ENCODE results near the gene RNF168. TPM values are rescaled to one million over a fixed set of nuclear protein-coding genes. Genes with fewer than 3 reads are reported as not detected.

The RNF168 gene
- total RNA-seq, 4 donors from 2014 or later, result 23.1 to 31.3 (median 29.0) TPM

DNA sequence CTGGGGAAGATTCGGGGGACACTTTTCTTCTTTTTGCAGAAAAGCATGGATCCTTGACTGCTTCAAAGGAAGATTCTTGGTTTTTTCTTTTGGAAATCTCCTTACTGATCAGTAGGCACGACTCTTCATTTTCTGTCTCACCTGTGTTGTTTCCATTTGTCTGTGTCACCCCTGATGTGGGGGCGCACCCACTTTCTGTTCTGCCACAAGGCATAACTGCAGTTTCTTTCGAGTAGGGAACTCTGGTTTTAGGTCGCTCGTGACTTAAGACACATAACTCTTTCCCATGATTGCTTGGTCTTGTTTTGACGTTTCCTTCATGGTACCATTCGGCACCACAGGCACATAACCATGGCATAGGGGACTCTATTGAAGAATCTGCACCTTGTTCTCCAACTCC lies 31.3 kb downstream of the RNF168 start:
- TF ChIP-seq, protein P1, sequence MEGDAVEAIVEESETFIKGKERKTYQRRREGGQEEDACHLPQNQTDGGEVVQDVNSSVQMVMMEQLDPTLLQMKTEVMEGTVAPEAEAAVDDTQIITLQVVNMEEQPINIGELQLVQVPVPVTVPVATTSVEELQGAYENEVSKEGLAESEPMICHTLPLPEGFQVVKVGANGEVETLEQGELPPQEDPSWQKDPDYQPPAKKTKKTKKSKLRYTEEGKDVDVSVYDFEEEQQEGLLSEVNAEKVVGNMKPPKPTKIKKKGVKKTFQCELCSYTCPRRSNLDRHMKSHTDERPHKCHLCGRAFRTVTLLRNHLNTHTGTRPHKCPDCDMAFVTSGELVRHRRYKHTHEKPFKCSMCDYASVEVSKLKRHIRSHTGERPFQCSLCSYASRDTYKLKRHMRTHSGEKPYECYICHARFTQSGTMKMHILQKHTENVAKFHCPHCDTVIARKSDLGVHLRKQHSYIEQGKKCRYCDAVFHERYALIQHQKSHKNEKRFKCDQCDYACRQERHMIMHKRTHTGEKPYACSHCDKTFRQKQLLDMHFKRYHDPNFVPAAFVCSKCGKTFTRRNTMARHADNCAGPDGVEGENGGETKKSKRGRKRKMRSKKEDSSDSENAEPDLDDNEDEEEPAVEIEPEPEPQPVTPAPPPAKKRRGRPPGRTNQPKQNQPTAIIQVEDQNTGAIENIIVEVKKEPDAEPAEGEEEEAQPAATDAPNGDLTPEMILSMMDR (IDR thresholded peaks at IDR 0.05; ENCODE audit: low read depth), result no peak

DNA sequence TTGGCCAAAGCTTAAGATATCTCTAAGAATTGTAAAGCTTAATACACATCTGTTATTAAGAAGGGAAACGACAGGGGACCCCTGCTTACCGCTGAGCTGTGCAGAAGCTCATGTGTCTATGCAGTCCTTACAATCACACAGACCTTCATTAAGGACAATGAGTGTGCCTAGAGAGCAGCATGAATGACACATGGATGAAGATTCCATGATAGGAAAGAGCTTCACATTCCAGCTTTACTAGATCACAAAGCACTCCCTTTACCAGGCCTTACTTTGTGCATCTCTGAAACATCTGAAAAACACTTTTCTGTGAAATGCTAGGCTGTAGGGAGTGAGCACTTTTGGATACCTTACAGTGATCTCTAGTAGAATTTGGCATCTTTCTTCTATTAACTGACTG lies 32.0 kb downstream of the RNF168 start:
- TF ChIP-seq, protein P1 (IDR thresholded peaks at IDR 0.05; ENCODE audit: low read depth), result no peak

DNA sequence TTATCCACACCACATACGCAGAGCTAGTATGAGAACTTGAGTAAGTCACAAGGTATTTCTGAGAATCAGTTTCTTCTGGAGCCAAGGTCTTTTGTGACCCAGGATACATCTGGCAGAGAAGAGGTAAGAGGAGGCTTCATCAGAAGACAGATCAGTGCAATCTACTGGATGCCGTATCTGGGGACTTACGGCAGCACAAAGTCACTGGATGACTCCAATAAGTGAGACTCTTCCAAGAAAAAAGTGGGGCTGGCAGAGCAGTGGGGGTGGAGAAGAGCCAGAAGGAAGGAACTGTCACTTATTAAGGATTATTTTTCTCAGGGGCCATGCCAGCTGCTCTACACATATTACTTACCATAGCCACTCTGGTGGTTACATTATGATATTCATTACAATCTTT lies 39.8 kb downstream of the RNF168 start:
- TF ChIP-seq, protein P1 (IDR thresholded peaks at IDR 0.05; ENCODE audit: low read depth), result no peak

DNA sequence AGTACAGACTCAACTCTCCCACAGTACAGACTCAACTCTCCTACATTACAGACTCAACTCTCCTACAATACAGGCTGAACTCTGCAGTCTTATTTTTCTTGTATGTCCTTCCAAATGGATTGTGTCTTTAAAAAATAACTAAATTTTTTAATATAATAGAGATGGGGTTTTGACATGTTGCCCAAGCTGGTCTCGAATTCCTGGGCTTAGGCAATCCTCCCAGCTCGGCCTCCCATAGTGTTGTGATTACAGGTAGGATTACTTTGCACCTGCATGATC lies 40.2 kb downstream of the RNF168 start:
- TF ChIP-seq, protein P1 (IDR thresholded peaks at IDR 0.05; ENCODE audit: low read depth), result no peak

DNA sequence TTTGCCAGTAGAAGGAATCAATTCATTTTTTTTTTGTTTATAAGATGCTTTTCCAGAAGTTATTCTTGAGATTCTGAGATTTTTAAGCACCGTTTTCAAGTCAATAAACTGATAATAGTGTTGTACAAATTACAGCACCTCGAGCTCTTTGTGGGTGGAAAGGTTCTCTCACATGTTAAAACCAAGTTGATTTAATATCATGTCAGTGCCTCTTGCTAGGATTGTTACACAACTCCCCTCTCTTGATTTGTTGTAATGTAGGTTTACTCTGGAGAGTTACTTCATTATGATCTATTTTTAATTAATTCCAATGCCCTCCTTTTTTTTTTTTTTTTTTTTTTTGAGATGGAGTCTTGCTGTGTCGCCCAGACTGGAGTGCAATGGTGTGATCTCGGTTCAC lies 45.5 kb downstream of the RNF168 start:
- TF ChIP-seq, protein P1 (IDR thresholded peaks at IDR 0.05; ENCODE audit: low read depth), result no peak

DNA sequence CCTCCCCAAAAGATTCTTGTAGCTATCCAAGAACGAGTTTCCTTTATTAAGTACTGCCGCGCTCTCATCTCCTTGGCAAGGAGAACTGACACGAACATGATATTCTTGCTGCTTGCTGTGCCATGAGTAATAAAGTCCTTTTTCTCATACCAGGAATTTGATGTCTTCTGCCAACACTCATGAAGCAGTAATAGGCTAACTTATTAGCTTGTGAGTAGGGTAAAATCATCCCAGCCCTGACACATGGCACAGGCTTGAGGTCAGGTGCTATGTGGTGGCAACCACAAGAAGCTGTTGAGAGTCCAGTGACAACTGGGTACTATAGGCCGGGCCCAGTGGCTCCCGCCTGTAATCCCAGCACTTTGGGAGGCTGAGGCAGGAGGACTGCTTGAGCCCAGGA lies 48.6 kb downstream of the RNF168 start:
- TF ChIP-seq, protein P1 (IDR thresholded peaks at IDR 0.05; ENCODE audit: low read depth), result no peak

DNA sequence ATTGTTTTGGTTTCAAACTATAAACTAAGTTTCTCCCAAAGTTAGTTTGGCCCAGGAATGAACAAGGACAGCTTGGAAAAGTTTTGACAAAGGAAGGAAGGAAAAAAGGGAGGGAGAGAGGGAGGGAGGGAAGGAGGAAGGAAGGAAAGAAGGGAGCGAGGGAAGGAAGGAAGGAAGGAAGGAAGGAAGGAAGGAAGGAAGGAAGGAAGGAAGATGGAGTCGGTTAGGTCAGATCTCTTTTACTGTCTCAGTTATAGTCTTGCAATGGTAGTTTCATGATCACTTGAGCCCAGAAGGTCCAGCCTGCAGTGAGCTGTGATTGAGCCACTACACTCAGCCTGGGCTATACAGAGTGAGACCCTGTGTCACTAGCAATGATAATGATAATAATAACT lies 59.1 kb downstream of the RNF168 start:
- TF ChIP-seq, protein P1 (IDR thresholded peaks at IDR 0.05; ENCODE audit: low read depth), result no peak

DNA sequence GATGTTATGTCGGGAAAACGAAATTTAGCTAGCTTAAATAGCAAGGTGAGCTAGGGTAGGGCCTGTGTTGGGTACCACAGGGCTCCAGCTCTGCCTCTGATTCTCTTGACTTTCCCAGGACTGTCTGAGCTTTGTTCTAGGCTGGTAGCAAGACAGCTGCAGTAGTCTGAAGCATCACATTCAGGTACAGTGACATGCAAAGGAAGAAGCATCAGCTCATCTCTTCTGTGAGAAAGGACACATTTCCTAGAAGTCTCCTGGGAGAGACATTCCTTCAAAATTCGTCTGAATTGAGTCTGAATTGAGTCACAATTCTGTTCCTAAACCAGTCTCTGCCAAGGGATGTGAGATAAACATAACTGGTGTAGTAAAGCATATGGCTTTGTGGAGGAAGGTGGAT lies 62.9 kb downstream of the RNF168 start:
- TF ChIP-seq, protein P1 (IDR thresholded peaks at IDR 0.05; ENCODE audit: low read depth), result no peak

All from subcutaneous adipose tissue (tissue), 4 donors.